ENCODE results near the gene AMACR. TPM values are rescaled to one million over a fixed set of nuclear protein-coding genes. Genes with fewer than 3 reads are reported as not detected.

AMACR gene
- total and polyA plus RNA-seq, 2 of the 8 experiments (the other 6 are each of a cell fraction or from before 2014, with no cell fraction given): 9.1 to 12.6 TPM

DNA sequence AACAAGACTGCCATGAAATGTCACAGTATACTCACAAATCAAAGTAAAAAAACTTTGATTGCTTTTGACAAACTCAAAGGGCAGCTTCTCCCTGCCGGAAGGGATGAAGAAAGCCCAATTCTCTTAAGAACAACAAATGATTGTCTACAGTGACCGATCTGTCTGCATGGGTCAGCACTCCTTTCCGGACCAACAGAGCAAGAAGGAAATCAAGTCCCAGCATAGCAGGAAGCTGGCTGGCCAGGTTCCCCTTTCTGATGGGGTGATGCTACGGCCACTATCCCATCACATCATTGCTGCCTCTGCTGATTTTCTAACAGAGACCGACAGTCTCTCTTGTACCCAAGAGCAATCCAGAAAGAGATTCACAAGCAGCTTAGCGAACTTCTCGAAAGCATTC, 34.5 kb upstream of the AMACR start (continued):
- TF ChIP-seq CREB1 (IDR thresholded peaks at IDR 0.05) (no peak), MAX (IDR thresholded peaks at IDR 0.05) (no peak)

Measured in H1 (cell line).